GM19463 (cell line): ENCODE results near the gene SELENOI.
"Not testable (repeated sequence)": the region's sequence is repeated elsewhere in the genome, so short reads cannot be mapped to it uniquely, and the experiment has no call there.

Experiments used
- ATAC-seq: cut with Tn5 transposase; IDR thresholded peaks from one replicate; pipeline ENCODE4 v1.9.1; 2021; ENCODE audit warnings: mild to moderate bottlenecking, moderate library complexity; ENCODE audit not compliant: unreplicated experiment

Gene SELENOI

DNA sequence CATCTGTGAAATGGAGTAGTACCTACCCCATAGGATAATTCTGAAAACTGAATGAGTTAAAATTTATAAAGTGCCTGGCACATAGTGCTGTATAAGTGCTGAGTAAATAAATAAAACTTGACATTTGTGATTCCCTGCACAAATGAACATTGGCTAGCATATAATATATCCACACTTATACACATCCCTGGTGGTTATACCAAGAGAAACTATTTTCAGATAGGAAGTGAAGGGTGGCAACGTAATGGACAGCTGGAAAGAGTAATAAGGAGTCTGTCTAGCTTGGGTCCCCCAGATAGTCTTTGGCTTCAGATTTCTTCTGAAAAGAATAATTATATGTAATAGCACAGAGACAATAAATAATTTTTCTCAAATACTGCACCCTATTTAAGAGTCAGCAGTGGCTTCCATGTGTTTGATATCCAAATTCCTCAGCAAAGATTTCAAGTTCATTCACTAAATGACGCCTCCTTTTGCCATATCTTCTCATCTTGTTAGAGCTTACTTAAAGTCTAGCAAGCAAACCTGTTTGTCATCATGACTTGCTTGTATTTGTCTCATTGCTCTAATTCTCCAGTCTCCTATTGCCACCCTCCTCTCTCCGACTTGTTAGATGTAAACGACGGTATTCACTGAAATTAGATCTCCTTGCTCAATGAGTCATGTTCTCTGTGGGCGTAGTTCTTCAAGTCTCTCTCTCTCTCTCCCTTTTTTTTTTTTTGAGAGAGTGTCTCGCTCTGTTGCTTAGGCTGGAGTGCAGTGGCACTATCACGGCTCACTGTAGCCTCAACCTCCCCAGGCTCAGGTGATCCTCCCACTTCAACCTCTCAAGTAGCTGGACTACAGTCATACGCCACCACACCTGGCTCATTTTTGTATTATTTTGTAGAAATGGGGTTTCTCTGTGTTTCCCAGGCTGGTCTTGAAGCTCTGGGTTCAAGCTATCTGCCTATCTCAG, 9.4 kb downstream of the SELENOI start:
- ATAC-seq, result no peak

DNA sequence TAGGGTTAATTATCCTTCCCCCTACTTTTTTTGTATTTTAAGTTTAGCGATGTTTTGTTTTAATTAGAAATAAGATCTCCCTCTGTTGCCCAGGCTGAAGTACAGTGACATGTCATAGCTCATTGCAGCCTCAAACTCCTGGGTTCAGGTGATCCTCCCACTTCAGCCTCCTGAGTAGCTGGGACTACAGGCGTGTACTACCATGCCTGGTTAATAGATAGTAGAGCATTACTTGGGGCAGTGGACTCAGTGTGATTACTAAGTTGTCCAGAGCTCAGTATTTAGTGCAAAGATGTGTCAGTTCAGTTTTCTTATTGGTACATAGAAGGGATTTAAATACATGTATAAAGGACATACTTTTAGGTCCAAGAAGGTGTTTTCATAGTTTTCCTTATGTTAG, 10.2 kb downstream of the SELENOI start:
- no peak for ATAC-seq

DNA sequence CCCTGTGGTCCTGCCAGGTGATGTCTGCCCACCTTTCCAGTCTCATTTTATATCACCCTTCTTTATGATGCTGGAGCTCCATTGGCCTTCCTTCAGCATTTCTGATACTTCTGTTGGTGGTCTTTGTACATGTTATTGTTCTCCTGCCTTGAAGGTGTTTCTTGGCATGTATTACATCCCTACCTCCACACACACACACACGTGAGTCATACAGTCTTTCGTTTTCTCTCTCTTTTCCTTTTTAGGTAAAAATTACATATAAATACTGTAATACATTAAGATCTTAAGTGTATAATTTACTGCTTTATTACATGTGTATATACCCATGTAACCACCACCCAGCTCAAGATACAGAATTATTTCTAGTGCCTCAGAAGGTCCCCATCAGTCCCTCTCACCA, 10.8 kb downstream of the SELENOI start:
- no peak for ATAC-seq

DNA sequence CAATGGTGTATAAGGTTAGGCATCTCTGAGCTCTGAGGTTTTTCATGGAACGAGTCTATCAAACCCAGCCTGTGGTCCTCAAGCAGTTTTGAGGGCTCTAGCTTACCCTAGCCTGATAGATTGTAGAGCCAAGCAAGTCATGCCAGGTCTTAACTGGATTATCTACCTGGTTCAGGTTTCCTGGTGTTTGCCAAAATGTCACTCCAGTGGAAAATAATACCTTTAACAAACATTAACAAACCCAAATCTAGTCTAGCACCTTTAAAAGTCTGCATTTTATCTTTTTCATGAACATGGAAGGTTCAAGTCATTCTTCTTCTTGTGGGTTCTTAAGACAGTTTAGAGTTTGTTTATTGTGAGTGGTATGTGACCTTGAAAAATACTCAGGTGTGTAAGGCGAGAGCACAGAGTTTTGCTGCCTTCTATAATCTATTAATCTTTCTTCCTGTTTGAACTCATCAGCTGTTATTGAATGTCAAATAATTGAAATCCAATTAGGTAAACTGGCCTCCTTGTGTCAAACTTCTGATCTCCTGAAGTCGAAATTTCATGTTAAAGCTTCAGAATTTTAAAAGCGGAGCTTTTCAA, 14.0 kb downstream of the SELENOI start:
- ATAC-seq, result no peak

DNA sequence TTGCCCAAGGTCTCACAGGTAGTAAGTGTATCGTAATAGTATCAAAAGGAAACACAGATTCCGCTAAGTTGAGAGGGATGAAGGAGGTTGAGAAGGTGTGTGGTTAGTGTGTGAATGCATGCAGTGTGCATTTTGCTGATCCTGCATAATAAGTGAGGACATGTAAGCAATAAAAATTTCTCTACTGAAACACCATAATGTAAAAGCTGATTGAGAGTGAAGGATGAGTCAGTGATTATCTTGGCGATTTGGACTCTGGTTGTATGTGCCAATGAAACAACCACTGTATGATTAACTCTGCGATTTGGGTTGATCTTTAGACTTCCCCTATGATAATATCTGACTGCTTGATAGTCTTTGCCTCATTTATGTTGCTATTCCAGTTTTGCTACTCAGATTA, 17.4 kb downstream of the SELENOI start:
- ATAC-seq, result no peak

DNA sequence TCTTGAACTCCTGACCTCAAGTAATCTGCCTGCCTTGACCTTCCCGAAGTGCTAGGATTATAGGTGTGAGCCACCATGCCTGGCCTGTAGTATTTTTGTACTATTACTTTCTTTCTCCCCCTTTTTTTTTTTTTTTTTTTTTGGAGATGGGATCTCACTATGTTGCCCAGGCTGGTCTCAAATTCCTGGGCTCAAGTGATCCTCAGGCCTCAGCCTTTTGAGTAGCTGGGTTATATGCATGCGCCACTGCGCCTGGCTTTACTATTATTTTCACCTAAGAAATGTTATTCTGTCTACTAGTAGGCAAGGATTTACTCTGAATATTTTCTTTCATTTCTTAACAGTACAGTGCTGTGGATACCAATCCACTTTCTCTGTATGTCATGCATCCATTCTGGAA, 18.0 kb downstream of the SELENOI start:
- ATAC-seq, result no peak

DNA sequence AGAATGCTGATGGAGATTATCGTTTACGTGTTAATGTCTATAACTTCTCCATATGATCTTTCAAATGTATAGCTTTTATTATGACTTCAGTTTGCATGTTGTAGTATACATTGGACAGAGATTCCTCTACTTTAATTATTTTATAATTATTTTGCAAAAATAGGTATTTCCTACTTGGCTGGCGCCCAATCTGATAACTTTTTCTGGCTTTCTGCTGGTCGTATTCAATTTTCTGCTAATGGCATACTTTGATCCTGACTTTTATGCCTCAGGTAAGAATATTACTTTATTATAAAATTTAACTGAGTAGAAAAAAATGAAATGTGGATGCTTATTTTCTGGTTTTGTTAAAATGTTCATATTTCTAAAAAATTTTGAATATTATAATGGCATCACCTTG, 18.7 kb downstream of the SELENOI start:
- ATAC-seq, result no peak

DNA sequence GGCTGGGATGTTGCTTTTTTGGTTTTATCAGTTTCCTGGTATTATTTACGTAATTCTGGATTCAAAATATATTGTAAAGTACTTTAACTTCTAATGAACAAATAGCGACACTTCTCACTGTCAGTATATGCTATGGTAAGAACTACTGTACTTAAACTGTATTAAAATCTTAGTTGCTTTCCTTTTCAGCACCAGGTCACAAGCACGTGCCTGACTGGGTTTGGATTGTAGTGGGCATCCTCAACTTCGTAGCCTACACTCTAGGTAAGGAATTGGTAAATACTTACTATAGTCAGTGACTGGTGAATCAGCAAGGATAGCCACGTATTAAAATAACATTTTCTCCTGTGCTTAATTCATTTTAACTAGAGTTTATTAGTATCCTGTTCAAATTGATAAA, 21.0 kb downstream of the SELENOI start:
- no peak for ATAC-seq

DNA sequence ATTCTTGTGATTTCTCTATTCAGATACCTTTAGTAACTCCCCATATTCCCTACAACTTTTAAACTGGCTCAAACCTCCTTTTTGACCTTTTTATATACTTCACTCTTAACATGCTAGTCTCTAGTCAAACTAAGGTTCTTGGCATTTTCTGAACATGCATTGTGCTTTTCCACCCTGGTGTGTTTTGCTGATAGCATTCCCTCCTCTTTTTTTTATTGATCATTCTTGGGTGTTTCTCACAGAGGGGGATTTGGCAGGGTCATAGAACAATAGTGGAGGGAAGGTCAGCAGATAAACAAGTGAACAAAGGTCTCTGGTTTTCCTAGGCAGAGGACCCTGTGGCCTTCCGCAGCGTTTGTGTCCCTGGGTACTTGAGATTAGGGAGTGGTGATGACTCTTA, 23.7 kb downstream of the SELENOI start:
- not testable (repeated sequence) for ATAC-seq

DNA sequence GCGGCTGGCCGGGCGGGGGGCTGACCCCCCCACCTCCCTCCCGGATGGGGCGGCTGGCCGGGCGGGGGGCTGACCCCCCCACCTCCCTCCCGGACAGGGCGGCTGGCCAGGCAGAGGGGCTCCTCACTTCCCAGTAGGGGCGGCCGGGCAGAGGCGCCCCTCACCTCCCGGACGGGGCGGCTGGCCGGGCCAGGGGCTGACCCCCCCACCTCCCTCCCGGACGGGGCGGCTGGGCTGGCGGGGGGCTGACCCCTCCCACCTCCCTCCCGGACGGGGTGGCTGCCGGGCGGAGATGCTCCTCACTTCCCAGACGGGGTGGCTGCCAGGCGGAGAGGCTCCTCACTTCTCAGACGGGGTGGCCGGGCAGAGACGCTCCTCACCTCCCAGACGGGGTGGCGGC, 25.0 kb downstream of the SELENOI start:
- ATAC-seq, result not testable (repeated sequence)

DNA sequence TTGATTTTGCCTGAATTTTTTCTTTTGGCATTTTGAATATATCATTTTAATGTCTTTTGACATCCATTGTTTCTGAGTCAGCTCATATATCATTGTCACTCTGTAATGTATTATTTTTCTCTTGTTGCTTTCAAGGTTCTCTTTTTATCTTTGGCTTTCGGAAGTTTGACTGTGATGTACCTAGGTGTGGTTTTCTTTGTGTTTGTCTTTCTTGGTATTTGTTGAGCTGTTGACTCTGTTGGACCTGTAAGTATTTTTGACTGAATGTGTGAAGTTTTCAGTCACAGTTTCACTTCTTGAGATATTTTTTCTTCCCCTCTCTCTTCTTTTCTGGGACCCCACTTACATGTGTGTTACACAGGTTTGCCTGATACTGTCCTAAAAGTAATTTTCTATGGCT, 30.9 kb downstream of the SELENOI start:
- no peak for ATAC-seq

DNA sequence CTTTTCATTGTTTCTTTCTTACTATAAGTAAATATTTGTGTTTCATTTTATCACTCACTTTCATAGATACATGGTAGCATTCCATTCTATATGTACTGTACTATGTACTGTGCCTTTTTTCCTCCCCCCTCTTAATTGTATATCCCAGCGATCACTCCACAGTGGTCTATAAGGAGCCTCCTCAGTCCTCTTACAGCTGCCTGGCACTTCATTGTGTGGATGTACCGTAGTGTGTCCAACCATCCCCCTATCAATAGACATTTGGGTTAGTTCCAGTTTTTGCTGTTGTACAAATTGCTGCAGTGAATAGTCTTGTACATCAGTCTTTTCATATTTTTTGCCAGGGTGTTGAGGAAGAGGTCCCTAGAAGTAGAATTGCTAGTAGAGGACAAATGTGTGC, 34.3 kb downstream of the SELENOI start:
- no peak for ATAC-seq

DNA sequence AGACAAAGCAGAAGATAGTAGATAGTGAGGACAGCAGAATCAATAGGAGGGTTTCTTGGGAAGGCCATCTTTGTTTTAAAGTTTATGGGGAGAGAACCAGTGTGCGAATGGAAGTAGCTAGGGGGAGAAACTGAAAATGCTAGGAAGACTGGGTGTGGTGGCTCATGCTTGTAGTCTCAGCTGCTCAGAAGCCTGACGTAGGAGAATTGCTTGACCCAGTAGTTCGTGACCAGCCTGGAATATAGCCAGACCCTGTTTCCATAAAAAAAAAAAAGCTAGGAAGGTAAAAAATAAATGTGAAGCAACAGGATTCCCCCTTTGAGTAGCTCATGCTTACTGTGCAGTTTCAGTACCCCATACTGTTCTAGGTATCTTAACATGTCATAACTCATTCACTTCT, 36.6 kb downstream of the SELENOI start:
- ATAC-seq, result no peak

DNA sequence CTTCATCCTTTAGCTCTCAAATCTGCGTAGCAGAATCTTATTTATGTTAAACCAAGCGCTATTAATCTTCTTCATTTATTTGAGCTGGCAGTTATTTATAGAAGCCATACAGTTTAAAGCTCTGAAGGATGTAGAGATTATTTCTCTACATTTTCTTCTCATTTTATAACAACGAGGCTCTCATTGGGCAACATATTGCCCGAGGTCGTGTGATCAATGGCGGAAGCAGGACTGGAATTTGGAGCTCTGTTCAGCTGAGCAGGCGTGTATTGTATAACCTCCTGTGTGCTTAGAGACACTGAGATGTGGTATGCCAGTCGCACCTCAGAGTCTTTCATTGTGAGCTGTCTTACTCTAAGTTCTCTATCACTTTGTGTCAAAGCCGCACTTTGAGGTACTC, 38.2 kb downstream of the SELENOI start:
- ATAC-seq, result no peak

DNA sequence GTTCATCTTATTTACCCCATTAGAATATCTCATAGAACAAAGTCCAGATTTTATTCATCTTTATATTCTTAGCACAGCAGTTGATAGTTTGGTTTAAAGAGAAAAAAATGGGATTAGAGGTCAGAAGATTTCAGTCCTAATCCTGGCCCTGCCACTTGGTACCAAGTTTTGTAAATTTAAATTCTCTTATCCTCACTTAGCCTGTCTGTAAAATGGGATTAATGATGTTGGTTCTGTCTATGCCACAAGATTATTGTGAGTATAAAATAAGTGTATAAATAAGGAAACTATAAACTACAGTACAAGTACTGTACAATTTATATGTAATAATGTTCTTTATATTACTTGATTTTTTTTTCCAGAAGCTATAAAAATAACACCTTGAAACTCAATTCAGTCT, 38.7 kb downstream of the SELENOI start:
- no peak for ATAC-seq

DNA sequence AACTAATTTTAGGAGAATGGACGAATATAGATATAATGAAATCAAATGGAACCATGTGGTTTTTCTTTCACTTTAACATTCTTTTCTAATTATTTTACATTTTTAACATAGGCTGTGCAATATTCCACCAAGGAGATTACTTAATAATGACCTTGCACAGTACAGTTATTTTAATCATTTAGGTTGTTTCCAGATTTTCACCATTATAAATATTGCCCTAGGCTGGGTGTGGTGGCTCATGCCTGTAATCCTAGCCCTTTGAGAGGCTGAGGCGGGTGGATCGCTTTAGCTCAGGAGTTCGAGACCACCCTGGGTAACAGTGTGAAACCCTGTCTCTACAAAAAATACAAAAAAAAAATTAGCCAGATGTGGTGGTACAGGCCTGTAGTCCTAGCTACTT, 41.2 kb downstream of the SELENOI start:
- ATAC-seq, result no peak

DNA sequence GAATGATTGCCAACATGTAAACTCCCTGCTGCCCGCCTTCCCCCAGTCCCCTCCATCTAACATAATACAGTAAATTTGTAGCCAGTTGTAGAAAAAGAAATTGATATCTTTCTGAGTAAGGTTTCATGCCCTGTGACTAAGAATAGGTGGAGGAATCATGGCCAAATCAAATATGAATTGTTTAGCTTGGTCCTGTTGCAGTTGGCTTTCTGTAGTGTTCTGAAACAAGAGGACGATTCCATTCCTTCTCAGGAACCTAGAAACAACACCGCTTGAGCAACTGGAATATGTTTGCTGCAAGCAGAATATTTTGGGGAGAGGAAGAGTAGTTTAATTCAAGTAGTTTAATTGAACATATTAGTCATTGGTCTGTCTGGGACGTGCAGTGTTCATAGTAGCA, 48.8 kb downstream of the SELENOI start:
- ATAC-seq, result no peak

DNA sequence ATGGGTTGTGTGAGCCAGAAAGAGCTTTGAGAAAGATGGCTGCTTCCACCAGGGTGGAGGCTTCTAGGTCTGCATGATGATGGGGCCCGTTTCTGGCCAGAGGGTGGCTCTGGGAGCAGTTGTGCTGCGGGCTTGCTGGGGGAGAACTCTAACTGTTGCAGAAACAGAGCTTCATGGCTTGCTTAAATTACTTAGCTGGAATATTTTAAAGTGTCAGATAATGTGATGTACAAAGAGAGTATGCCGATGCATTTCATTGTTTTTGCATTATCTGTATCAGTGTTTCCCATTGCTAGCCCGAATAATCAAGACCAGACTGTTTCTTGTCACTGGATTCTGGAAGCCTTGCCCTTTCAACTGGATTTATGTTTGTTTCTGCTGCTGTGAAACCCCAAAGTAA, 49.5 kb downstream of the SELENOI start:
- ATAC-seq, result no peak

DNA sequence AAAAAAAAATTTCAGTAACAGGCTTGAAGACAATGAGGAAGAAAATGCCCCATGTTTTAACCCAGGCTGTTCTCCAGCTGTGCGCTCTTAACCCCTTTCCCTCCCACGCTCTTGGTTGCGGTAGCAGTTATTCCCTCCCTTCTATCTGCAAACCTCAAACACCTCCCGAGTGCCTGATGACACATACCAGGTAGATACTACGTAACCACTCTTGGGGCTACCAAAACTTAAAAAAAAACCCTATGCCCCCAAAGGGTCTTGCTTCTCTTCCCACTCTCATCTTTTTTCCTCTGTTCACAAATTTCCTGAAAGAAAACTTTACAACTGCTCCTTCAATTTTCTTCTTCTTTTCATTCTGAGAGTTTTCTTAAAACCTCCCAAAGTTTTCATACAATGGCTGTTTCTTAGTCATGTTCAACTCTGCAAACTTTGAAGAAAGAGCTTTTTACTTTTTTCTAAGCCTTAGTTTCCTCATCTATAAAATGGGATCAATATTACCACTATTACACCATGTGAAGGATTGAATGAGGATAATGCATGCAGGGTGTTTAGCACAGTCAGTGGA, 50.9 kb downstream of the SELENOI start:
- ATAC-seq, result no peak

DNA sequence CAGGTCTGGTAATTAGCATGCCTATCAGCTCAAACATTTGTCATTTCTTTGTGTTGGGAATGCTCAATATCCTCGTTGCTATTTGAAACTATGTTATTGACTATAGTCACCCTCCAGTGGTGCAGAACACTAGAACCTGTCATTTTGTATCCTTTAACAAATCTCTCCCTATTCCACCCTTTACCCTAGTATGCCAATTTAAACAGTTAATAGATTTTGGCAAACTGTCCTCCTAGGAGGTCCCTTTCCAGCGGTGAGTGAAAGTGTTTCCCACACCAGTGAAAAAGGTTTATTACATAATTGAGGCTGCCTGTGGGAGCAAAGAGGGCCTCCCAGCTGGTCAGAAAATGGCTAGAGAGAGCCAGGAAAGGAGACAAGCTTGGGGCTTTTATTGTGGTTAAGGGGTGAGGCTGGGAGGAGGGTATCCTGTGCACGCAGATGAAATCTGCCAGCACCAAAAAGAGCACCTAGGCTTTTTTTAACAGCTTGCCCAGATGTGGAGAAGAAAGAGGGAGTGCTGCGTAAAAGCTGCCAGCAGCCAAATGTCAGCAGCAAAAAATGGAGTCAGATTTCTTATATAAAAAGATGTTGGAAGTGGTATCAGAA, 53.9 kb downstream of the SELENOI start:
- no peak for ATAC-seq

DNA sequence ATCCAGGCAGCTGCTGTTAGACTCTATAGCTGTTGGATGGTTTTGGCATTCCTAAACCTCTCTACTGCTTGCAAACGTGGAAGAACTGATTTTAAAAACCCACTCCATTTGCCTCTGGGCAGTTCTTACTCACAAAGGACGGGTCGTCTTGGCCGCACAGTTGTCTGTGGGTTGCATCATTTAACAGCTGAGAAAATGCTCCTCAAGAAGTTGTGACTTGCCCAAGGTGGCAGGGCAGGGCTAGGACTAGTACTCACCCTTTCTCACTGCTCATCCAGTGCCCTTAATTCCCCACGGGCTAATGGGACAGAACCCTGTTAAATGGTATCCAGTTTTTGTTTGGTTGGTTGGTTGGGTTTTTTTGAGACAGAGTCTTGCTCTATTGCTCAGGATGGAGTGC, 54.8 kb downstream of the SELENOI start:
- ATAC-seq, result no peak
